Measurements from ENCODE around the gene DDX50.

DDX50 gene

DNA sequence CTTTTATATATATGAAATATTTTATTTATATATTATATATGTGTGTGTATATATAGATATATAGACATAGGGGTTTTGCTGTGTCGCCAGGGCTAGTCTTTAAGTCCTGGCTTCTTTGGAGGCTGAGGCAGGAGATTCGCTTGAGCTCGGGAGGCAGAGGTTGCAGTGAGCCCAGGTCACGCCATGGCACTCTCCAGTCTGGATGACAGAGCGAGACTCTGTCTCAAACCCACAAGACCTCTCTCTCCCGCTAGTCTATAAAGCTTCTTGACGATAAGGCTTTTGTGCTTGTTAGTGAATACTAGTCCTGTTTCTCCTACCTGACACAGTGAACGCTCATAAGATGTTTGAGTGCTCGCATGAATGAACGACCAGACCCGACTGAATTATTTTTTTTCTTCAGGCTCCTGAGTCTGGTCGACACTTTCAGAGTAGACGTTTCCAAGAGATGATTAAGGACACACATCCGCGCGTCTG, 54.3 kb downstream of the DDX50 start:
- H2AFZ ChIP-seq (ENCODE audit: insufficient read depth, low read length, poor library complexity), result peak overlapping the region; percentile 32
- H3K36me3 ChIP-seq (ENCODE audit: control insufficient read depth in 1 of 2, insufficient read depth in 2 of 2, low read length in 2 of 2), result peaks cover 1 to 9% of the 10 kb centered on the region in 2 experiments
- H2BK12ac ChIP-seq (ENCODE audit: low read length), result no peak overlapping the region
- peak overlapping the region; percentile 98 for H3K4me3 ChIP-seq (ENCODE audit: low read depth, low read length)
- H3K14ac ChIP-seq (ENCODE audit: low read length), result no peak overlapping the region
- peak overlapping the region; percentile 84 for H3K9ac ChIP-seq (ENCODE audit: low read length)
- peak overlapping the region; percentile 83 for H3K4me2 ChIP-seq (ENCODE audit: low read length)
- peaks cover 4% of the 10 kb centered on the region for H3K79me1 ChIP-seq (ENCODE audit: low read length)
- peak overlapping the region; percentile 67 for H4K8ac ChIP-seq (ENCODE audit: low read depth, low read length)
- peaks cover 19% of the 10 kb centered on the region for H3K79me2 ChIP-seq (ENCODE audit: control insufficient read depth, insufficient read depth, low read length, poor library complexity)
- H3K23ac ChIP-seq (ENCODE audit: low read length), result no peak overlapping the region
- peak overlapping the region; percentile 45 for H3K27ac ChIP-seq (ENCODE audit: low read depth, low read length)
- H2BK120ac ChIP-seq (ENCODE audit: insufficient read depth, low read length, poor library complexity), result no peak overlapping the region
- no peak overlapping the region for H3K4ac ChIP-seq (ENCODE audit: low read depth, low read length)
- no peak overlapping the region for H3K18ac ChIP-seq (ENCODE audit: low read length)
- H4K91ac ChIP-seq (ENCODE audit: low read depth, low read length), result peak overlapping the region; percentile 29
- peak in 1 of 2 donors; percentile 9 for DNase-seq
- H2AK5ac ChIP-seq (ENCODE audit: low read length), result no peak overlapping the region
- no peak overlapping the region for H2BK5ac ChIP-seq (ENCODE audit: low read depth, low read length, poor library complexity)
- H4K12ac ChIP-seq (ENCODE audit: low read depth, low read length), result peak overlapping the region; percentile 28
- H3K4me1 ChIP-seq (ENCODE audit: control insufficient read depth in 1 of 2, insufficient read depth in 2 of 2, low read length in 2 of 2), result peaks cover 0 to 2% of the 10 kb centered on the region in 2 experiments
- no peaks in the 10 kb centered on the region for H3K27me3 ChIP-seq (ENCODE audit: insufficient read depth, low read length)
- WGBS (ENCODE audit: extremely low coverage, insufficient coverage, insufficient read length), result no CpG with 5 or more reads among the region's 16 CpGs
- H3K9me3 ChIP-seq (ENCODE audit: insufficient read depth, low read depth, low read length), result peaks cover 2% of the 10 kb centered on the region

DNA sequence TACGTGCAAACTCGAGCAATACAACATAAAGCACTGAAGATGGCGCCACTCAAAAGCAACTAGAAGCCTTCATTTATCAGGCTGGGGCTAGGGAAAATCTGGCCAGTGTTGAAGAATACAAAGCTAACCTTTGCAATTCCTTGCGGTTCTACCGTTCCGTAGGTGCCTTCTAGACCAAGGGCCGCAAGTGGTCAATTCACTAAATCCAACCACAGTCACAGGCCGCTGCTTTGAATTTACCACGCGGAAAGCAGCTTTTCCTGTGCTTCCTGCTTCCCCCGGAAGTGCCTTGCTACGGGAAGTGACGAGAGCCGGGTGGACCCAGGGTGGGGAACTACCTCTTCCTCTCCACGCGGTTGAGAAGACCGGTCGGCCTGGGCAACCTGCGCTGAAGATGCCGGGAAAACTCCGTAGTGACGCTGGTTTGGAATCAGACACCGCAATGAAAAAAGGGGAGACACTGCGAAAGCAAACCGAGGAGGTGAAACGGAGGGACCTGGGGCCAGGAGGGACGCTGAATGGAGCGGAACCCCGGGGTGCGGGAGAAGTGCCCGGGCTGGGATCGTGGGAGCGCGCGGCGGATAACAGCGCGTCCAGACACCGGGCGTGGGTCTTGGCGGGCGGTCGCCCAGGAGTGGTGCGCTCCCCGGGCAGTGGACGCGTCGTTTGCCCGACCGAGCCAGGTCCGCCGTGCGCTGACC, 54.9 kb downstream of the DDX50 start, which contains the start of gene DDX21:
Gene DDX21 (plus strand): TSS at position 339 of the 701 bp plus-strand sequence. CDS start 56 bp downstream, at position 395.
- Histone ChIP-seq H2AFZ (ENCODE audit: insufficient read depth, low read length, poor library complexity) (peak within 1 kb of the TSS; percentile 78), H3K4me3 (ENCODE audit: low read depth, low read length) (peak within 1 kb of the TSS; percentile 98), H4K12ac (ENCODE audit: low read depth, low read length) (peak within 1 kb of the TSS; percentile 28), H3K23ac (ENCODE audit: low read length) (no peak within 1 kb of the TSS), H3K27ac (ENCODE audit: low read depth, low read length) (peak within 1 kb of the TSS; percentile 57), H3K9me3 (ENCODE audit: insufficient read depth, low read depth, low read length) (peaks cover 2% of the 10 kb centered on the region), H3K36me3 (ENCODE audit: control insufficient read depth in 1 of 2, insufficient read depth in 2 of 2, low read length in 2 of 2) (peaks cover 4 to 9% of the 10 kb centered on the region in 2 experiments), H3K18ac (ENCODE audit: low read length) (peak within 1 kb of the TSS; percentile 58), H2BK5ac (ENCODE audit: low read depth, low read length, poor library complexity) (peak within 1 kb of the TSS; percentile 69), H3K79me1 (ENCODE audit: low read length) (peaks cover 4% of the 10 kb centered on the region), H3K4me1 (ENCODE audit: control insufficient read depth in 1 of 2, insufficient read depth in 2 of 2, low read length in 2 of 2) (peaks cover 0 to 2% of the 10 kb centered on the region in 2 experiments), H3K9ac (ENCODE audit: low read length) (peak within 1 kb of the TSS; percentile 84), H4K91ac (ENCODE audit: low read depth, low read length) (peak within 1 kb of the TSS; percentile 29), H3K27me3 (ENCODE audit: insufficient read depth, low read length) (no peaks in the 10 kb centered on the region), H2BK120ac (ENCODE audit: insufficient read depth, low read length, poor library complexity) (peak within 1 kb of the TSS; percentile 70), H3K14ac (ENCODE audit: low read length) (peak within 1 kb of the TSS; percentile 76), H2BK12ac (ENCODE audit: low read length) (no peak within 1 kb of the TSS), H3K4ac (ENCODE audit: low read depth, low read length) (peak within 1 kb of the TSS; percentile 71), H2AK5ac (ENCODE audit: low read length) (peak within 1 kb of the TSS; percentile 34), H4K8ac (ENCODE audit: low read depth, low read length) (peak within 1 kb of the TSS; percentile 76), H3K4me2 (ENCODE audit: low read length) (peak within 1 kb of the TSS; percentile 83), H3K79me2 (ENCODE audit: control insufficient read depth, insufficient read depth, low read length, poor library complexity) (peaks cover 19% of the 10 kb centered on the region)
- no CpG with 5 or more reads among the region's 53 CpGs for WGBS (ENCODE audit: extremely low coverage, insufficient coverage, insufficient read length)
- peak; percentile 89 to 94 for DNase-seq

DNA sequence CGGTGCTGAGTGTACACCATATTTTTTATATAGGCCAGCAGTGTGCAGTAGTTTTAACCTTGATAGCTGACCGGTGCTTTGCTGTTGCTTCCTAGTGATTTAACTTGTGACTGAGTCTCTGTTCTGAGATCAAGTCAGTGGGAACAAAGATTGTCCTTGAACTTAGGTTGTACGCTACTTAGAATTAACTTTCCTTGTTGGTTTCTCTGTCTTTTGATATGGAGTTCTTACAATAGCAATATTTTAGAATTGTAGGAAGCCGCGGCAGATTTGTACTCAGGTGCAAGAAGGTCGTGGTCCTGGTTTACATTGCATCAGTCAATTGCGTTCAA, 56.1 kb downstream of the DDX50 start:
- peaks cover 19% of the 10 kb centered on the region for H3K79me2 ChIP-seq (ENCODE audit: control insufficient read depth, insufficient read depth, low read length, poor library complexity)
- no peak overlapping the region for H3K4me3 ChIP-seq (ENCODE audit: low read depth, low read length)
- H3K14ac ChIP-seq (ENCODE audit: low read length), result no peak overlapping the region
- no peak overlapping the region for H3K18ac ChIP-seq (ENCODE audit: low read length)
- H3K36me3 ChIP-seq (ENCODE audit: control insufficient read depth in 1 of 2, insufficient read depth in 2 of 2, low read length in 2 of 2), result peaks cover 5 to 10% of the 10 kb centered on the region in 2 experiments
- peak overlapping the region; percentile 73 for H3K9ac ChIP-seq (ENCODE audit: low read length)
- no peak overlapping the region for H2AK5ac ChIP-seq (ENCODE audit: low read length)
- no peak overlapping the region for H4K91ac ChIP-seq (ENCODE audit: low read depth, low read length)
- H3K4me1 ChIP-seq (ENCODE audit: control insufficient read depth in 1 of 2, insufficient read depth in 2 of 2, low read length in 2 of 2), result peaks cover 0 to 2% of the 10 kb centered on the region in 2 experiments
- no peak overlapping the region for H4K8ac ChIP-seq (ENCODE audit: low read depth, low read length)
- no peak overlapping the region for H2BK120ac ChIP-seq (ENCODE audit: insufficient read depth, low read length, poor library complexity)
- H4K12ac ChIP-seq (ENCODE audit: low read depth, low read length), result no peak overlapping the region
- no CpG with 5 or more reads among the region's 7 CpGs for WGBS (ENCODE audit: extremely low coverage, insufficient coverage, insufficient read length)
- no peak overlapping the region for H2BK12ac ChIP-seq (ENCODE audit: low read length)
- H2AFZ ChIP-seq (ENCODE audit: insufficient read depth, low read length, poor library complexity), result no peak overlapping the region
- peaks cover 4% of the 10 kb centered on the region for H3K79me1 ChIP-seq (ENCODE audit: low read length)
- H2BK5ac ChIP-seq (ENCODE audit: low read depth, low read length, poor library complexity), result no peak overlapping the region
- H3K4me2 ChIP-seq (ENCODE audit: low read length), result peak overlapping the region; percentile 83
- H3K27me3 ChIP-seq (ENCODE audit: insufficient read depth, low read length), result no peaks in the 10 kb centered on the region
- DNase-seq, result no peak
- no peak overlapping the region for H3K27ac ChIP-seq (ENCODE audit: low read depth, low read length)
- peaks cover 2% of the 10 kb centered on the region for H3K9me3 ChIP-seq (ENCODE audit: insufficient read depth, low read depth, low read length)
- H3K23ac ChIP-seq (ENCODE audit: low read length), result no peak overlapping the region
- H3K4ac ChIP-seq (ENCODE audit: low read depth, low read length), result peak overlapping the region; percentile 99

DNA sequence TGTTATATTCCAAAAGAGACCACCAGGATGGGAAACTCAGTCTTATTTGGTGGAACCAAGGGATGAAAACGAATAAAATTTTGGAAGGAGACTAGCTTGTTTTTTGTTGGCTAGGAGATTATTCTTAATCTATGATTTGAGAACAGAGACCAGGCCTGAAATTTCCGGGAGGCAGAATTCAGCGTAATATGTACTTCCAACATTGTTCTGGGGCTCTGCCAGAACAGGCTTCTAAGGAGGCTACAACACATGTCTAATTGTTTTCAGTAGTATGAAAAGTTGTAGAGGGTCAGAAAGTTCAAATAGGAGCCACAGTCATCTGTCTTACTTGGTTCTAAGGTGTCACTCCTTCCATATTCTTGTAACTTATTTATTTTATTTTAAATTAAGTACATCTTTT, 56.5 kb downstream of the DDX50 start:
- Histone ChIP-seq H3K27ac (ENCODE audit: low read depth, low read length) (no peak overlapping the region), H3K9ac (ENCODE audit: low read length) (no peak overlapping the region), H3K4me2 (ENCODE audit: low read length) (peak overlapping the region; percentile 83)

More for the DNA sequence above, 56.5 kb downstream of the DDX50 start:
- Histone ChIP-seq H3K4me3 (ENCODE audit: low read depth, low read length) (no peak overlapping the region), H3K79me2 (ENCODE audit: control insufficient read depth, insufficient read depth, low read length, poor library complexity) (peaks cover 19% of the 10 kb centered on the region), H2BK120ac (ENCODE audit: insufficient read depth, low read length, poor library complexity) (no peak overlapping the region), H2BK12ac (ENCODE audit: low read length) (no peak overlapping the region), H4K91ac (ENCODE audit: low read depth, low read length) (no peak overlapping the region), H3K14ac (ENCODE audit: low read length) (no peak overlapping the region), H3K79me1 (ENCODE audit: low read length) (peaks cover 4% of the 10 kb centered on the region), H3K4ac (ENCODE audit: low read depth, low read length) (peak overlapping the region; percentile 99), H3K36me3 (ENCODE audit: control insufficient read depth in 1 of 2, insufficient read depth in 2 of 2, low read length in 2 of 2) (peaks cover 7 to 12% of the 10 kb centered on the region in 2 experiments), H4K8ac (ENCODE audit: low read depth, low read length) (no peak overlapping the region), H4K12ac (ENCODE audit: low read depth, low read length) (no peak overlapping the region), H3K9me3 (ENCODE audit: insufficient read depth, low read depth, low read length) (peaks cover 2% of the 10 kb centered on the region), H3K23ac (ENCODE audit: low read length) (no peak overlapping the region), H3K27me3 (ENCODE audit: insufficient read depth, low read length) (no peaks in the 10 kb centered on the region), H2AK5ac (ENCODE audit: low read length) (no peak overlapping the region), H3K4me1 (ENCODE audit: control insufficient read depth in 1 of 2, insufficient read depth in 2 of 2, low read length in 2 of 2) (peaks cover 0 to 2% of the 10 kb centered on the region in 2 experiments), H2BK5ac (ENCODE audit: low read depth, low read length, poor library complexity) (no peak overlapping the region), H2AFZ (ENCODE audit: insufficient read depth, low read length, poor library complexity) (no peak overlapping the region), H3K18ac (ENCODE audit: low read length) (no peak overlapping the region)
- no CpG with 5 or more reads among the region's 3 CpGs for whole genome bisulfite sequencing (ENCODE audit: extremely low coverage, insufficient coverage, insufficient read length)
- no peak for DNase-seq

All from trophoblast cell (in vitro differentiated cells and primary cell).